Activated B cell treated with CpG ODN at 0.5 μM for 24 hours (primary cell): ENCODE measurements around the gene CAMP. TPM values are rescaled to one million over a fixed set of nuclear protein-coding genes. Genes with fewer than 3 reads are reported as not detected.

ENCODE experiments used
- ATAC-seq: fragments of 200-7000 bp; cut with Tn5 transposase; one replicate; pipeline ENCODE4 v1.10.0; 2021; ENCODE audit warnings: low read depth, mild to moderate bottlenecking, moderate library complexity
- CTCF ChIA-PET: fragments of 350-600 bp; sonication (Branson Sonifier 250); formaldehyde crosslinking; loops from one replicate; lab custom pipeline; 2021; ENCODE audit warnings: antibody characterized with exemption; lab: Charles Lee
- POLR2A ChIA-PET: fragments of 350-600 bp; sonication (Branson Sonifier 250); formaldehyde crosslinking; loops from one replicate; lab custom pipeline; 2021; ENCODE audit warnings: antibody characterized with exemption; lab: Charles Lee
- DNase-seq: peaks from one replicate; pipeline ENCODE4 v3.0.0; 2022
- H3K27ac Mint-ChIP-seq: one replicate; pipeline ENCODE4 v1.8.0; 2020; ENCODE audit warnings: mixed read lengths
- H3K27me3 Mint-ChIP-seq: one replicate; pipeline ENCODE4 v1.8.0; 2021; ENCODE audit warnings: mixed read lengths
- H3K36me3 Mint-ChIP-seq: one replicate; pipeline ENCODE4 v1.8.0; 2021; ENCODE audit warnings: low read depth, mixed read lengths
- H3K4me1 Mint-ChIP-seq: one replicate; pipeline ENCODE4 v1.8.0; 2021; ENCODE audit warnings: mixed read lengths
- H3K4me3 Mint-ChIP-seq: one replicate; pipeline ENCODE4 v1.8.0; 2020; ENCODE audit warnings: mild to moderate bottlenecking, mixed read lengths
- H3K9me3 Mint-ChIP-seq: one replicate; pipeline ENCODE4 v1.8.0; 2020; ENCODE audit warnings: mixed read lengths
- intact Hi-C: fragments of 100-400 bp; cut with micrococcal nuclease; formaldehyde crosslinking; loops from one replicate; pipeline ENCODE4 v1.15.1; 2024
- total RNA-seq: library from RNA; stranded (reverse); gene quantifications from 2 replicates; pipeline ENCODE4 v1.2.3, GENCODE V29; 2022
- TF ChIP-seq, protein P1 (sequence below): fragments of 200-600 bp; IDR thresholded peaks from one replicate; pipeline ENCODE4 v1.8.0; 2022; ENCODE audit warnings: antibody characterized with exemption, mild to moderate bottlenecking

The CAMP gene
- total RNA-seq, 1 donor from 2014 or later = not detected

DNA sequence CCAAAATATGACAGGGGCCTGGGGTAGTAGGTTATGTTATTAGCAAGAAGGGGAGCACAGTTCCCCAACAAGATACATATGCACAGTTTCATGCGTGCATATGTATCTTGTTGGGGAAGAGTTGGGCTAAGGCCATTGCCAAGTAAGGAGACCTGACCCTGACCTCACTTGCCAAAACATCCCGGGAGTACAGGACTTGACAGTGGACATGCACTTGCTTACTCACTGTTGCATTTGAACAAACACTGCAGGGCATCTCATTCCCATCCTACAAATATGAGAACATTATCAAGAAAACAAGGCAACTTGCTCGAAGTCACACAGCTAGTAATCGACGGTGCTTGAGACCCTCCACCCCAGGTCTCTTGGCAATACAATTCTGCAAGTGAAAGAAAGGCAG, 4.8 kb upstream of the CAMP start:
- intact Hi-C loops = no loop called here
- Mint-ChIP-seq H3K27ac (no peak overlapping the region), H3K4me1 (peaks cover 24% of the 10 kb centered on the region), H3K36me3 (no peaks in the 10 kb centered on the region), H3K4me3 (no peak overlapping the region), H3K27me3 (no peaks in the 10 kb centered on the region), H3K9me3 (no peaks in the 10 kb centered on the region)
- CTCF ChIA-PET = no interaction called here
- TF ChIP-seq, protein P1, sequence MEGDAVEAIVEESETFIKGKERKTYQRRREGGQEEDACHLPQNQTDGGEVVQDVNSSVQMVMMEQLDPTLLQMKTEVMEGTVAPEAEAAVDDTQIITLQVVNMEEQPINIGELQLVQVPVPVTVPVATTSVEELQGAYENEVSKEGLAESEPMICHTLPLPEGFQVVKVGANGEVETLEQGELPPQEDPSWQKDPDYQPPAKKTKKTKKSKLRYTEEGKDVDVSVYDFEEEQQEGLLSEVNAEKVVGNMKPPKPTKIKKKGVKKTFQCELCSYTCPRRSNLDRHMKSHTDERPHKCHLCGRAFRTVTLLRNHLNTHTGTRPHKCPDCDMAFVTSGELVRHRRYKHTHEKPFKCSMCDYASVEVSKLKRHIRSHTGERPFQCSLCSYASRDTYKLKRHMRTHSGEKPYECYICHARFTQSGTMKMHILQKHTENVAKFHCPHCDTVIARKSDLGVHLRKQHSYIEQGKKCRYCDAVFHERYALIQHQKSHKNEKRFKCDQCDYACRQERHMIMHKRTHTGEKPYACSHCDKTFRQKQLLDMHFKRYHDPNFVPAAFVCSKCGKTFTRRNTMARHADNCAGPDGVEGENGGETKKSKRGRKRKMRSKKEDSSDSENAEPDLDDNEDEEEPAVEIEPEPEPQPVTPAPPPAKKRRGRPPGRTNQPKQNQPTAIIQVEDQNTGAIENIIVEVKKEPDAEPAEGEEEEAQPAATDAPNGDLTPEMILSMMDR = no peak
- POLR2A ChIA-PET = no interaction called here
- no peak for DNase-seq
- ATAC-seq = no peak

DNA sequence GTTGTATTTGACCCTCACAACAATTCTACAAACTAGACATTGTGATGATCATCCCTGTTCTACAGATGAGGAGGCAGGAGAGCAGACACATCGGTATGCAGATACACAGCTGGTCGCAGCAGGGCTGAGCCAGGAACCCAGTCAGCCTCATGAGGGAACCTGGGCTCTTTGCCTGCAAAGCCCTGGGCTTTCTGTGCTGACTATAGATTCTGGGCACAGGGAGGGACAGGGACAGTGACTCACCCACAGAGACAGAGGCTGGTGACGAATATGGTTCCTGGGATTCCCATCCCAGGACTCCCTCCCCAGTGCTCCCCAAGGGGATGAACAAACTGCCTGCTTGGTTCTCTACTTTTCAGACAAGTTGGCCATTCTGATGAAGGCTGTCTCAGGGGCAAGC, 3.8 kb upstream of the CAMP start:
- H3K27me3 Mint-ChIP-seq = no peaks in the 10 kb centered on the region
- no peak overlapping the region for H3K27ac Mint-ChIP-seq
- intact Hi-C loops = no loop called here
- no peaks in the 10 kb centered on the region for H3K9me3 Mint-ChIP-seq
- DNase-seq (no peak), ATAC-seq (no peak)
- ChIA-PET CTCF (no interaction called here), POLR2A (no interaction called here)
- TF ChIP-seq, protein P1 = no peak
- no peak overlapping the region for H3K4me3 Mint-ChIP-seq
- H3K4me1 Mint-ChIP-seq = peaks cover 34% of the 10 kb centered on the region
- H3K36me3 Mint-ChIP-seq = no peaks in the 10 kb centered on the region

DNA sequence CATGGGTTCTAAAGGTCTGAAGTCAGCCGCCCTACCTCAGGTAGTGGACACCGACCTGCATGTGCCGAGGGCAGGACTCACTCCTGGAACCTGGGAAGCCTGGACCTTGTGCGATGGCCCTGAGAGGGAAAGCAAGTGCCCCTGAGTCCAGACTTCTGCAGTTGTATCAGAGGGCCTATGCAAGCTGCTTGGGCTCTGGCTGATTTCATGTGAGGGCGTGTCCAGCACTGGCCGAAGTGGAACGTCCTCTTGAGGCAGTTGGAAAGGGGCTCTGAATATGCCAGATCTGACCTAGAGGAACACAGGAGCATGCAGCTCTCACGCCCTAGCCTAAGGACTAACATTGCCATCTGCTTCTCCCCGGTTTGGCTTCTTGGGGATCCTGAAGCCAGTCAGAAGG, 2.5 kb upstream of the CAMP start:
- intact Hi-C loops = no loop called here
- TF ChIP-seq, protein P1 = no peak
- H3K4me3 Mint-ChIP-seq = no peak overlapping the region
- no peaks in the 10 kb centered on the region for H3K27me3 Mint-ChIP-seq
- H3K9me3 Mint-ChIP-seq = no peaks in the 10 kb centered on the region
- H3K4me1 Mint-ChIP-seq = peaks cover 46% of the 10 kb centered on the region
- no peak overlapping the region for H3K27ac Mint-ChIP-seq
- ChIA-PET POLR2A (no interaction called here), CTCF (no interaction called here)
- ATAC-seq (no peak), DNase-seq (no peak)
- no peaks in the 10 kb centered on the region for H3K36me3 Mint-ChIP-seq

DNA sequence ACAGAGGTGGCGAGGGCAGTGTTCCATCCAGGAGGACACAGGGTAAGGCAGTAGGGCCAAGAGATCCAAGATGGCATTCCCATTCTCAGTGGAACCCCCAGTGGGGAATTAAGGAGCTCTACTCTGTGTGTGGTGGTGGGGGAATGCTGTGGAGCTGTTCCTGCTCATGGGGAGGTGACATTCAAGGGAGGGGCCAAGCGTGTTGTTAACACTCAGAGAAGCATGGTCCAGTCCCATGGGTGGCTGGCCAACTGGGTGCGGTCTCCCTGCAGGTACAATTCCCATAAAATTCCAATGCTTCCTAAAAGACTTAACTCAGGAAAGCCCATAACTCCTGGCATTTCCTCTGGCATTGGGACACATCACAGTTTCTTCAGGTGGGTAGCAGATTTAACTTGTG, 2.3 kb downstream of the CAMP start:
- CTCF ChIA-PET = interaction anchor here (1.6 kb wide), 1 partner anchor 210 kb away, joined by 5 read pairs; no protein-coding TSS in a partner anchor
- intact Hi-C loops = no loop called here
- DNase-seq (no peak), ATAC-seq (no peak)
- Mint-ChIP-seq H3K4me1 (peaks cover 69% of the 10 kb centered on the region), H3K27ac (peak overlapping the region; percentile 46), H3K4me3 (no peak overlapping the region), H3K9me3 (no peaks in the 10 kb centered on the region), H3K36me3 (no peaks in the 10 kb centered on the region), H3K27me3 (no peaks in the 10 kb centered on the region)
- TF ChIP-seq, protein P1 = no peak
- POLR2A ChIA-PET = interaction anchor here (0.7 kb wide), 1 partner anchor 945 kb away, joined by 4 read pairs; no protein-coding TSS in a partner anchor

DNA sequence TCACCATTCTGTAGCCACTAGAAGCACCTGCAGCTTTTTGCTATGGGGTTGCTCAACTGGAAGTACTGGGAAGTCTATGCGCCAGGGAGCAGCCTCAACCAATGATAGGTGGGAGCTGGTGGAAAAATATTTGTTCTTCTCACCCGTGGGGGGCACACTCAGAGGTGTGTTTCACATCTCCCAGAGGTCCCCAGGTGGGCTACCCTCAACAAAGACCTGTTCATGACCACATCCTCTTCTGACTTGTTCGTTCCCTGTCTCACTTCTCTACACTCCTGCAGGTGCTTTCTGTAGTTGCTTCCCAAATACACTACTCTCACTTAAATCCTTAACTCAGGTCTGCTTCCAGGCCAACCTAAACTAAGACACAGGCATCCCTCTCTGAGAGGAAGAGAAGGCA, 3.6 kb downstream of the CAMP start:
- Mint-ChIP-seq H3K27ac (peak overlapping the region; percentile 33), H3K36me3 (no peaks in the 10 kb centered on the region), H3K9me3 (no peaks in the 10 kb centered on the region), H3K4me3 (peak overlapping the region; percentile 30), H3K4me1 (peaks cover 66% of the 10 kb centered on the region), H3K27me3 (no peaks in the 10 kb centered on the region)
- CTCF ChIA-PET = interaction anchor here (1.1 to 1.5 kb wide), 2 partner anchors 32 to 174 kb away, joined by 3 to 4 read pairs; no protein-coding TSS in a partner anchor
- TF ChIP-seq, protein P1 = no peak
- no peak for DNase-seq
- POLR2A ChIA-PET = no interaction called here
- intact Hi-C loops = no loop called here
- ATAC-seq = peak; percentile 22
